ENCODE measurements around the gene NREP. TPM values are rescaled to one million over a fixed set of nuclear protein-coding genes. Genes with fewer than 3 reads are reported as not detected.
A peak's percentile ranks its signal among the peaks of the same experiment; 100 is the strongest.

Gene NREP
- total and polyA plus RNA-seq, 5 donors, result 14.9 to 35.8 (median 31.4) TPM

- Histone ChIP-seq H3K27ac (ENCODE audit: low read length) (no peak overlapping the region), H3K27me3 (ENCODE audit: control insufficient read depth, insufficient read depth) (no peaks in the 10 kb centered on the region), H3K4me3 (ENCODE audit: low read length) (no peak overlapping the region), H3K9me3 (ENCODE audit: control insufficient read depth, low read length) (no peaks in the 10 kb centered on the region), H3K4me1 (ENCODE audit: control insufficient read depth, insufficient read depth, low read length) (no peaks in the 10 kb centered on the region)
- ATAC-seq, result no peak
- WGBS, result 86% methylated on average over 1 of the region's 1 CpG
- no peak for DNase-seq
- intact Hi-C loops (cut with DNase I), result no loop called here
These were observed 61.0 kb downstream of the NREP start for GRCh38 chr5:111695991-111696390.

DNA sequence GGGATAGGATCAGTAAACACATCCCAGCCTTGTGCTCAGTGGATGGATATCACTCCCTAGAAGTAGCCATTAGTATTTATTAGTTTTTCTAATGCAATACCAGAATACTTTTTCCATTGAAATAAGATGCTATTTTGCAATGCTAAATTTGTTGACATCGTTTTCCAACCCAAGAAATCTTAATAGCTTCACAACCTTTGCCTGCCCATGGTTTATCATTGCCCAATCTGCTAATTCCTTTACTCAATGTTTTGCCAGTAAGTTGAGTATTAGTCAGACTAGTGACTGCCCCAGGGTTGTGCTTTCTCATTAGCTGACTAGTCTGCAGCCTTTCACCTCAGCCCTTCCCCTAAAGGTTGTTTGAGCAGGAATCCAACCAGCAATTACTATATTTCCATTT, 62.9 kb downstream of the NREP start:
- intact Hi-C loops (cut with DNase I), result no loop called here
- WGBS, result 94% methylated on average over 1 of the region's 1 CpG
- ATAC-seq (no peak), DNase-seq (no peak)
- Histone ChIP-seq H3K9me3 (ENCODE audit: control insufficient read depth, low read length) (no peaks in the 10 kb centered on the region), H3K4me3 (ENCODE audit: low read length) (no peak overlapping the region), H3K27me3 (ENCODE audit: control insufficient read depth, insufficient read depth) (no peaks in the 10 kb centered on the region), H3K27ac (ENCODE audit: low read length) (no peak overlapping the region), H3K4me1 (ENCODE audit: control insufficient read depth, insufficient read depth, low read length) (no peaks in the 10 kb centered on the region)

DNA sequence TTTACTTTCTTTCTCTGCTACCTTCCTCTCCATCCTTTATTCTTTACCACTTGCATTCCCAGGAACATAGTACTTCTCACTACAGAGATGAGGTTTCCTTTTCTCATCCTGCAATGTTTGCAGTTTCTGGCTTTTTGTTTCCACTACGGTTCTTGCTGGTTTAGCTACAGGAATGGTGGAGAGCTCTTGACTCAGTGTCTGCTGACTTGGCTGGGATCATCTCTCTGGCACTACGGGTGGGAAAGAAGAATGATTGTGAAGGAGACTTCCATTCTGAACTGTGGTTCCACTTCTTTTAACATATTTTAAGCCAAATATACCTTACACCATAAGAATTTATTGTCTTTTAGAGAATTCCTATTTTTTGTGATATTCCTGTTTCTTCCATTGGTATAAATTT, 65.1 kb downstream of the NREP start:
- WGBS, result 58% methylated on average over 2 of the region's 2 CpGs
- intact Hi-C loops (cut with DNase I), result no loop called here
- no peaks in the 10 kb centered on the region for H3K9me3 ChIP-seq (ENCODE audit: control insufficient read depth, low read length)
- no peaks in the 10 kb centered on the region for H3K27me3 ChIP-seq (ENCODE audit: control insufficient read depth, insufficient read depth)
- no peak overlapping the region for H3K27ac ChIP-seq (ENCODE audit: low read length)
- DNase-seq (no peak), ATAC-seq (no peak)
- H3K4me3 ChIP-seq (ENCODE audit: low read length), result no peak overlapping the region
- no peaks in the 10 kb centered on the region for H3K4me1 ChIP-seq (ENCODE audit: control insufficient read depth, insufficient read depth, low read length)

- WGBS, result 84% methylated on average over 3 of the region's 3 CpGs
- Histone ChIP-seq H3K27ac (ENCODE audit: low read length) (no peak overlapping the region), H3K9me3 (ENCODE audit: control insufficient read depth, low read length) (no peaks in the 10 kb centered on the region), H3K4me1 (ENCODE audit: control insufficient read depth, insufficient read depth, low read length) (no peaks in the 10 kb centered on the region), H3K4me3 (ENCODE audit: low read length) (no peak overlapping the region), H3K27me3 (ENCODE audit: control insufficient read depth, insufficient read depth) (no peaks in the 10 kb centered on the region)
- intact Hi-C loops (cut with DNase I), result no loop called here
- ATAC-seq, result no peak
- no peak for DNase-seq
These were observed 65.5 kb downstream of the NREP start for GRCh38 chr5:111691508-111691907.

- Histone ChIP-seq H3K4me1 (ENCODE audit: control insufficient read depth, insufficient read depth, low read length) (no peaks in the 10 kb centered on the region), H3K27me3 (ENCODE audit: control insufficient read depth, insufficient read depth) (no peaks in the 10 kb centered on the region), H3K27ac (ENCODE audit: low read length) (no peak overlapping the region), H3K9me3 (ENCODE audit: control insufficient read depth, low read length) (no peaks in the 10 kb centered on the region), H3K4me3 (ENCODE audit: low read length) (no peak overlapping the region)
- ATAC-seq (no peak), DNase-seq (no peak)
- intact Hi-C loops (cut with DNase I), result no loop called here
- WGBS, result 76% methylated on average over 1 of the region's 1 CpG
These were observed 67.5 kb downstream of the NREP start for GRCh38 chr5:111689357-111689935.

DNA sequence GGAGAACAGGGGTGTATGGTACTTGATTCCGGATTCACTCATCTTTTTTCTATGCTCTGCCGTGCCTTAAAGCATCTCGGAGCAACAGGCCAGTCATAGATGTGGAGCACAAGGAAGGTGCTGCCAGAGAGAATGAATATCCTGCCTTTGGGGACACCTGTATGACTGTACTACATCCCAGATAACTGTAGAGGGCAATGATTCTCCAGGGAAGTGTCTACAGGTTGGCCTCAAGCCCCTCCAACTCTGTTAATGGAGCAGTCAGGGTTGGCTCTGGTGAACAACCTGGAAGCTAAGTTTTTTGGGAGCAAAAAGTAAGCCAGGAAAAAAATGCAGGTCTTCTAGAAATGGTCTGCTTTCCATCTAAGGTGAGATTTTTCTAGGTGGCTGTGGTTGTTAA, 71.0 kb downstream of the NREP start:
- 95% methylated on average over 3 of the region's 3 CpGs for WGBS
- ATAC-seq, result no peak
- intact Hi-C loops (cut with DNase I), result no loop called here

DNA sequence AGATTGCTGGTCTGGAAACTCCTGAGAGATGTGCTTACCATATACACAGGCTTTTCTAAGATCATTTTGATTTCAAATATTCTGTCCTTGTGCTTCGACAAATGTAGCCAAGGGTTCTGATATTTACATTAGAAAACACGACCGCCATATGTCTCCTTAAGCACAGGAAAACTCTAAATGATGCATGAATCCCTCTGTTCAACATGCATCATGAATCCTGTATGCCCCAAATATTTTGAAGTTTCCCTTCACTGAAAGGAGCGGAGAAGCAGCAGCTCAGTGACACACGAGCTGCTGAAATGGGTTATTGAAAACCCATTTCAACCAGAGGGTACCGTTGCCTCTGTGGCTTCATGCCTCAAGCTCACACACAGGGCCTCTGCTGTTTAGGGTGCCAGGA, 74.4 kb downstream of the NREP start:
- DNase-seq (no peak), ATAC-seq (no peak)
- WGBS, result 89% methylated on average over 6 of the region's 6 CpGs
- Histone ChIP-seq H3K4me1 (ENCODE audit: control insufficient read depth, insufficient read depth, low read length) (peaks cover 2% of the 10 kb centered on the region), H3K9me3 (ENCODE audit: control insufficient read depth, low read length) (no peaks in the 10 kb centered on the region), H3K4me3 (ENCODE audit: low read length) (no peak overlapping the region), H3K27me3 (ENCODE audit: control insufficient read depth, insufficient read depth) (no peaks in the 10 kb centered on the region), H3K27ac (ENCODE audit: low read length) (no peak overlapping the region)
- intact Hi-C loops (cut with DNase I), result no loop called here

More for the DNA sequence above, 71.0 kb downstream of the NREP start:
- Histone ChIP-seq H3K27me3 (ENCODE audit: control insufficient read depth, insufficient read depth) (no peaks in the 10 kb centered on the region), H3K9me3 (ENCODE audit: control insufficient read depth, low read length) (no peaks in the 10 kb centered on the region), H3K4me1 (ENCODE audit: control insufficient read depth, insufficient read depth, low read length) (peaks cover 2% of the 10 kb centered on the region), H3K27ac (ENCODE audit: low read length) (no peak overlapping the region), H3K4me3 (ENCODE audit: low read length) (no peak overlapping the region)
- DNase-seq, result no peak

DNA sequence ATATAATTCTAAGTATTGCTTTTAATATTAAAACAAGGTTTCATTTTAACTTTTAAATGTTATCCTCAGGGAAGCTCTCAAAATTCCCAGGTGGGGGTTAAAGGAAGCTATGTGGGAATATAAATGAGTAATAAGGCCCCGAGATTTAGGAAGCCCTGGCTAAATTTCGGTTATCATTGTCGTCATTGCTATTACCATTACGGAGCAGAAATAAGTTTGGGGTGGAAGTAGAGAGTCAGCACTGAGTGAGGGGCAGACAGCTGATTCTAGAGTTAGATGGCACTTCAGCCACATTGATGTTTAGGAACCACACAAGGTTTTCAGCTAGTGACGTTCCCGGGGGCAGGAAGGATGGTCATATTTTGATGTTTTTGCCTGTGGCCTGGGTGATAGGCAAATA, 74.9 kb downstream of the NREP start:
- Histone ChIP-seq H3K4me3 (ENCODE audit: low read length) (peak overlapping the region; percentile 12), H3K27me3 (ENCODE audit: control insufficient read depth, insufficient read depth) (no peaks in the 10 kb centered on the region), H3K9me3 (ENCODE audit: control insufficient read depth, low read length) (no peaks in the 10 kb centered on the region), H3K27ac (ENCODE audit: low read length) (no peak overlapping the region), H3K4me1 (ENCODE audit: control insufficient read depth, insufficient read depth, low read length) (peaks cover 2% of the 10 kb centered on the region)
- ATAC-seq, result no peak
- intact Hi-C loops (cut with DNase I), result no loop called here
- DNase-seq, result no peak
- WGBS, result 39% methylated on average over 6 of the region's 6 CpGs

- Histone ChIP-seq H3K4me3 (ENCODE audit: low read length) (no peak overlapping the region), H3K27me3 (ENCODE audit: control insufficient read depth, insufficient read depth) (no peaks in the 10 kb centered on the region), H3K4me1 (ENCODE audit: control insufficient read depth, insufficient read depth, low read length) (peaks cover 2% of the 10 kb centered on the region), H3K9me3 (ENCODE audit: control insufficient read depth, low read length) (no peaks in the 10 kb centered on the region), H3K27ac (ENCODE audit: low read length) (no peak overlapping the region)
- WGBS, result 39% methylated on average over 8 of the region's 8 CpGs
- intact Hi-C loops (cut with DNase I), result no loop called here
- DNase-seq (no peak), ATAC-seq (peak; percentile 32 to 38)
These were observed 75.4 kb downstream of the NREP start for GRCh38 chr5:111681414-111682120.

DNA sequence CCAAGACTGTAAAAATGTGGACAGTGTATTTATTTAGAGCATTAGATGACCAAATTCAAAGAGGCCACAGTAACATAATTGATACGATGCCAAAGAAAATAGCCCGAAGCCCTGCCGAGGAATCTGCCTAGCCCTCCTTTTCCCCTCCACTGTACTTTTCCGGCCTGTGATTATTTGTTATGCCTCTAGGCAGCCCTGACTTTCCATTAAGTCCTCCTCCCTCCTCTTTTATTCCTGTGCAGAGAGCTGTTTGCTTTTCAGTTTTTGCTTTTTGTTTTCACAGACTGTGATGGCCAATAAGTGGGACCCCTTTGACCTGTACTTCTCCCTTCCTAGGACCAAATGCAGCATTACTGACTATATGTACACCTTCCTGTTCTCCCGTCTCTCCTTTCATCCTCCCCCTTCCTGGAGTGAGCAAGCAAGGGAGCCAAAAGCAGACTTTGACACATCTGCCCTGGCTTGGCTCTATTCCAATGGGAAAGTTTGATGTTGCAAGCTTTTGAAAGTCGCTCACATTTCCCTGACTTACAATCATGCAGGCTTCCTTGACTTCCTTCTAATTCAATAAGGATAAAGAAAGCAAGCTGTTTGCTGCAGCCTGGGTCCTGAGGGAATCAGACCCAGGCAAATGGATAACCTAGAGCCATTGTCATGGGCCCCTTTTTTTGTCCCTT, 76.1 kb downstream of the NREP start:
- intact Hi-C loops (cut with DNase I), result no loop called here
- H3K4me3 ChIP-seq (ENCODE audit: low read length), result no peak overlapping the region

GRCh38 chr5:111679611-111680010, 77.4 kb downstream of the NREP start:
- intact Hi-C loops (cut with DNase I), result no loop called here
- no peak overlapping the region for H3K27ac ChIP-seq (ENCODE audit: low read length)
- DNase-seq, result peak in 1 of 3 donors; percentile 42
- no peaks in the 10 kb centered on the region for H3K27me3 ChIP-seq (ENCODE audit: control insufficient read depth, insufficient read depth)
- H3K9me3 ChIP-seq (ENCODE audit: control insufficient read depth, low read length), result no peaks in the 10 kb centered on the region
- no peak overlapping the region for H3K4me3 ChIP-seq (ENCODE audit: low read length)
- no peak for ATAC-seq
- WGBS, result 98% methylated on average over 8 of the region's 8 CpGs
- H3K4me1 ChIP-seq (ENCODE audit: control insufficient read depth, insufficient read depth, low read length), result peaks cover 2% of the 10 kb centered on the region

More for the DNA sequence above, 76.1 kb downstream of the NREP start:
- H3K27me3 ChIP-seq (ENCODE audit: control insufficient read depth, insufficient read depth), result no peaks in the 10 kb centered on the region
- WGBS, result 14% methylated on average over 6 of the region's 6 CpGs
- H3K4me1 ChIP-seq (ENCODE audit: control insufficient read depth, insufficient read depth, low read length), result peaks cover 2% of the 10 kb centered on the region
- ATAC-seq (peak; percentile 92 to 93), DNase-seq (peak in 2 of 3 donors; percentile 51 to 66)
- no peaks in the 10 kb centered on the region for H3K9me3 ChIP-seq (ENCODE audit: control insufficient read depth, low read length)
- peak overlapping the region; percentile 19 for H3K27ac ChIP-seq (ENCODE audit: low read length)

All from right cardiac atrium (tissue), 5 donors.